ENCODE data around the gene ANKRD53.

The ANKRD53 gene

DNA sequence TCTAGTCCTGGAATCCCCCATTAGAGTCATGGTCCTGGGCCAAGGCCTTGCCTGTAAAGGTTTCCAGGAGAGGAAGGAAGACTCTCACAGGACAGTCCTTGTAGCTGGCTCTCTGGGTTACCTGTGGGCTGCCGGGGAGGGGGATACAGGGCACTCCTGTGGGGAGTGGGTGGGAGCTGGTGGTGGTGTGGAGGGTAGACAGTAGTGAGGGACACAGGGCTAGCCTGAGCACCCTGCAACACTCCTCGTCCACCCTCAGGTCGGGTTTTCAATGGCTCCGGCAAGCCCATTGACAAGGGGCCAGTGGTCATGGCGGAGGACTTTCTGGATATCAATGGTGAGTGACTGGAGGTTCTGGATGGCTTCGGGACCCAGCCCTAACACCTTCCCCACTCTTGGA is 19.7 kb upstream of the ANKRD53 start:
- Mint-ChIP-seq H3K27me3 (ENCODE audit: low read depth) (peaks cover 26% of the 10 kb centered on the region), H3K27ac (no peak overlapping the region), H3K9me3 (no peaks in the 10 kb centered on the region), H3K36me3 (ENCODE audit: low read depth) (no peaks in the 10 kb centered on the region), H3K4me3 (no peak overlapping the region), H3K4me1 (ENCODE audit: low read depth) (no peaks in the 10 kb centered on the region)
- DNase-seq (ENCODE audit: low spot score) = peak; percentile 3

DNA sequence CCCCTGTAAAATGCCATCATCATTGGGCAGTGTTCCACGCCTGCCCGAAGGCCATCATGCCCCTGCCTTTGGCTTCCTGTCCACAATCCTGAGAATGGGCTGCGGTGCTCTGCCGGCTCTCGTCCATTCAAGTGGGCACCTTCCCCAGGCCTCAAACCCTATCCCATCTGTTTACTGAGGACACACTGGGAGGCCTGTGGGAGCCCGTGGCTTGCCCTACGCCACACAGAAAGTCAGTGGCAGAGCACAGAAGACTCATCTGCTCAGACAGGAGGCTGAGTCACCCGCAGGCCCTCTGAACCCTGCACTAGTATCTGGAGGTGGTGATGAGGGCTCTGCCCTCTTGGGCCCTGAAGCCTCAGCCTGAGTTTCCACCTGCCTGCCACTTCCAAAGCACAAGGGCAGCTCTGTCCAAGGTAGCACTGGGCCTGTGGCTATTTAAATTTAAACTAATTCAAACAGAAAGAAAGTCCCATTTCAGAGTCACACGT is 19.1 kb upstream of the ANKRD53 start:
- Mint-ChIP-seq H3K4me1 (ENCODE audit: low read depth) (no peaks in the 10 kb centered on the region), H3K9me3 (no peaks in the 10 kb centered on the region), H3K4me3 (no peak overlapping the region), H3K27me3 (ENCODE audit: low read depth) (peaks cover 25% of the 10 kb centered on the region), H3K27ac (no peak overlapping the region), H3K36me3 (ENCODE audit: low read depth) (no peaks in the 10 kb centered on the region)
- DNase-seq (ENCODE audit: low spot score) = peak; percentile 3

DNA sequence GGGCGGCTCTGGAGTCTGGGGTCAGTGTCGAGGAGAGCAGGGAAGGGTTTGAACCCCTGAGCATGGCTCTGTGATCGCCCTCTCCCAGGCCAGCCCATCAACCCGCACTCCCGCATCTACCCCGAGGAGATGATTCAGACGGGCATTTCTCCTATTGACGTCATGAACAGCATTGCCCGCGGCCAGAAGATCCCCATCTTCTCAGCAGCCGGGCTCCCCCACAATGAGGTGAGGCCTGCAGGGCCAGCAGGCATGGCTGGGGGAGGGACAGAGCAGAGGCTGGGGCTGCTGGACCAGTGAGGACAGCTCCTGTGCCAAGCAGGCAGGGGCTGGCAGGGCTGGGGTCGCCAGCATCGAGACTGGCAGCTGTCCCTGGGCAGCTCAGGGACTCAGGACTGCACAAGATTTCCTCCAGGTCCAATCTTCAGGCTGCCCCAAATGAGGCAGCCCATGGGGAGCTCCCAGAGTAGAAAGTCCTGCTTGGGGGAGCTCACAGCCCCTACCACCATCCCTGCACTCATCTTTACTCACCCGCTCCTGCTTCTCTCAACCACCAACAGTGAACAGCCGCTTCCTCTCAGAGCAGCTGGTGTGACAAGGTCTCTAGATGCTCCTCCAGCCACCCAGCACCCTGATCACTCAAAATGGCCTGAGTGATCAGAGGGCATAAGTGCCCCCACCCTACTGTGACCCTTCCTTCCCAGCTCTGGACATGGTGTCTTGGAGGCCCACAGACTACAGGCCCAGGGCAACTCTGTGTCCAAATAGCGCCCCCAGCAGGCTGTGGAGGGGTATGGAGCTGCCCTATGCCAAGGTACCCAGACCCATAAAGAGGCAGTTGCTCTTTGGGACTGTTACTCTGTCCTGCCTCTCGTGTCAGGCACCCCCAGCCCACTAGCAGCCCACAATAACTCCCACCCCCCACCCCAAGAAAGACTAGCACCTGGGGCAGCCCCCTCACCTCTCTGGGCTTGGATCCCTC is 18.3 kb upstream of the ANKRD53 start:
- peak; percentile 2 for DNase-seq (ENCODE audit: low spot score)

DNA sequence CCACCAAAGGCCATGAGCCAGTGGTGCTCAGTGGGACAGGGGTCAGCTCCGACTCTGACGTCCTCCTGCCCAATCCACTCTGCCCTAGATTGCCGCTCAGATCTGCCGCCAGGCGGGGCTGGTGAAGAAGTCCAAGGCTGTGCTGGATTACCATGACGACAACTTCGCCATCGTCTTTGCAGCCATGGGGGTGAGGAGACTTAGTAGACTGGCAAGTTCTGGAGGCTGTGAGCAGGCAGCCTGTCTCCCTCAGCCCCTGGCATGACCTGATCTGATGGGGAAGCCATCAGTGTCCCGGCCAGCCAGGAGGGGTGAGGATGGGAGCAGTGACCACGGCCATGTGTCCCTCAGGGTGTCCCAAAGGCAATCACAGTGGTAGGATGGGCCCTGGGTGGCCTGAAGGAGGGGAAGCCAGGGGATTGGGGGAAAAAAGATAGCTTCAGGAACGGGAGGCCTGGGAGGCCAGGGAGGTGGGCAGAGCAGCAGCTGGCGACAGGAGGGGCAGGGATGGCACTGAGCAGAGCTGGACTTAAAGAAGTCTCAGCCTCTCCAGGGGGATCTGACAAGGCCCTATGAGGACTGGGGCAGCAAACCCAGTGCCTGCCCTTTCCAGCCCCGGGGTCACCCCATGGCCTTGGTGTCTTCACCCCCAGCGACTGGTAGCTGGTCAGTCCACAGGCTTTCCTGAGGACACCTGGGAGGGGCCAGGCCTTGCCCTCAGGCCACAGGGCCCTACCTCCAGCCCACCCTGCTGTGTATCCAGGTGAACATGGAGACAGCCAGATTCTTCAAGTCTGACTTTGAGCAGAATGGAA is 17.4 kb upstream of the ANKRD53 start:
- H3K9me3 Mint-ChIP-seq = no peaks in the 10 kb centered on the region
- H3K27ac Mint-ChIP-seq = no peak overlapping the region

More for the DNA sequence above, 18.3 kb upstream of the ANKRD53 start:
- Mint-ChIP-seq H3K4me1 (ENCODE audit: low read depth) (peaks cover 2% of the 10 kb centered on the region), H3K4me3 (no peak overlapping the region), H3K27ac (no peak overlapping the region), H3K27me3 (ENCODE audit: low read depth) (peaks cover 23% of the 10 kb centered on the region), H3K36me3 (ENCODE audit: low read depth) (no peaks in the 10 kb centered on the region), H3K9me3 (no peaks in the 10 kb centered on the region)

DNA sequence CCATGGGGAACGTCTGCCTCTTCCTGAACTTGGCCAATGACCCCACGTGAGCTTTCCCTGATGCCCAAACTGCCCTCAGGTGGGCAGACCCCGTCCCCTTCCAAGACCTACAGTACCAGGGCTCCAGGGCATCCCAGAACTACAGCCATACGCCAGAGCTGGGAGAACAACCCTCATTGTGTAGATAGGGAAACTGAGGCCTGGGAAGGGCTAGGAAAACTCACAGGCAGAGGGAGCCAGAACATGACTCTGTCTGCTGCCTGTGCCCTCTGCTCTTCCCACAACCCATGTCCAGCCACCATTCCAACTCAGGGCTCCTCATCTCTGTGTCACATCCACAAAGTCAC is 16.8 kb upstream of the ANKRD53 start:
- Mint-ChIP-seq H3K4me3 (no peak overlapping the region), H3K27me3 (ENCODE audit: low read depth) (peaks cover 21% of the 10 kb centered on the region), H3K4me1 (ENCODE audit: low read depth) (peaks cover 2% of the 10 kb centered on the region), H3K9me3 (no peaks in the 10 kb centered on the region), H3K27ac (no peak overlapping the region), H3K36me3 (ENCODE audit: low read depth) (no peaks in the 10 kb centered on the region)
- no peak for DNase-seq (ENCODE audit: low spot score)

More for the DNA sequence above, 17.4 kb upstream of the ANKRD53 start:
- Mint-ChIP-seq H3K27me3 (ENCODE audit: low read depth) (peaks cover 20% of the 10 kb centered on the region), H3K4me1 (ENCODE audit: low read depth) (peaks cover 2% of the 10 kb centered on the region), H3K36me3 (ENCODE audit: low read depth) (no peaks in the 10 kb centered on the region), H3K4me3 (no peak overlapping the region)
- peak; percentile 3 for DNase-seq (ENCODE audit: low spot score)

DNA sequence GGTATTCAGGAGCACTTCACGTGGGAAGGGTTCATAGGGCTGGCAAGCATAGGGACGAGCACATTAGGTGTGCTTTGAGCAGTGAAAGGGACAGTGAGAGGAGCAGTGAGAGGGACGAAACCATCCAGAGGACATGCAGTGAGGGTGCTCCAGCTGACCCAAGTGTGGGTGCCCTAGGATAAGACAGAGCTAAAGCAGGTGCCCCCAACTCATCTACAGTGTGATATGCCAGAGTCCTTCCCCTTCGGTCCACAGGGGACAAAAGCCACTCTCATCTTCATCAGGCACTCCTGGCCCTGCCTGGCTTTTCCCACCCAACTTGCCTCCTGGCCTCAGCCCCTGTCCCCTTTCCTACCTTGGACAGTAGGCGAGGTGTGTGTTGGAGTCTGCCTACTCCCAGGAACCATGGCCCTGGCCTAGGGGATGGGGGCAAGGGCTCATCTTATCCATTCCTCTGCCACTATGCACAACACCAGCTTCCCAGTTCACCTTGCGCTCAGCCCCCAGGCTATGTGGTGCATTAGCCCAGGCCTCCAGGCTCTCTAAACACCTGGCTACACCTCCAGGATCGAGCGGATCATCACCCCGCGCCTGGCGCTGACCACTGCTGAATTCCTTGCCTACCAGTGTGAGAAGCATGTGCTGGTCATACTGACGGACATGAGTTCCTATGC is 16.1 kb upstream of the ANKRD53 start:
- Mint-ChIP-seq H3K4me1 (ENCODE audit: low read depth) (peaks cover 2% of the 10 kb centered on the region), H3K27ac (no peak overlapping the region), H3K27me3 (ENCODE audit: low read depth) (peaks cover 27% of the 10 kb centered on the region), H3K4me3 (no peak overlapping the region), H3K9me3 (no peaks in the 10 kb centered on the region), H3K36me3 (ENCODE audit: low read depth) (no peaks in the 10 kb centered on the region)
- DNase-seq (ENCODE audit: low spot score) = peak; percentile 2

GRCh38 chr2:70962885-70963878 is 15.2 kb upstream of the ANKRD53 start:
- H3K27me3 Mint-ChIP-seq (ENCODE audit: low read depth) = peaks cover 33% of the 10 kb centered on the region
- no peaks in the 10 kb centered on the region for H3K9me3 Mint-ChIP-seq
- DNase-seq (ENCODE audit: low spot score) = peak; percentile 1
- H3K36me3 Mint-ChIP-seq (ENCODE audit: low read depth) = no peaks in the 10 kb centered on the region
- H3K4me3 Mint-ChIP-seq = no peak overlapping the region
- no peak overlapping the region for H3K27ac Mint-ChIP-seq
- peaks cover 2% of the 10 kb centered on the region for H3K4me1 Mint-ChIP-seq (ENCODE audit: low read depth)

- no peak for DNase-seq (ENCODE audit: low spot score)
- H3K27me3 Mint-ChIP-seq (ENCODE audit: low read depth) = peaks cover 37% of the 10 kb centered on the region
- H3K4me1 Mint-ChIP-seq (ENCODE audit: low read depth) = peaks cover 2% of the 10 kb centered on the region
- H3K27ac Mint-ChIP-seq = no peak overlapping the region
- H3K36me3 Mint-ChIP-seq (ENCODE audit: low read depth) = no peaks in the 10 kb centered on the region
- no peaks in the 10 kb centered on the region for H3K9me3 Mint-ChIP-seq
- H3K4me3 Mint-ChIP-seq = no peak overlapping the region
Measured at GRCh38 chr2:70964133-70964532, 14.3 kb upstream of the ANKRD53 start.

GRCh38 chr2:70964596-70965386 is 13.6 kb upstream of the ANKRD53 start:
- H3K9me3 Mint-ChIP-seq = no peaks in the 10 kb centered on the region
- H3K27me3 Mint-ChIP-seq (ENCODE audit: low read depth) = peaks cover 37% of the 10 kb centered on the region
- H3K4me3 Mint-ChIP-seq = peak overlapping the region; percentile 81
- H3K4me1 Mint-ChIP-seq (ENCODE audit: low read depth) = peaks cover 2% of the 10 kb centered on the region
- no peaks in the 10 kb centered on the region for H3K36me3 Mint-ChIP-seq (ENCODE audit: low read depth)
- H3K27ac Mint-ChIP-seq = no peak overlapping the region
- peak; percentile 77 for DNase-seq (ENCODE audit: low spot score)

DNA sequence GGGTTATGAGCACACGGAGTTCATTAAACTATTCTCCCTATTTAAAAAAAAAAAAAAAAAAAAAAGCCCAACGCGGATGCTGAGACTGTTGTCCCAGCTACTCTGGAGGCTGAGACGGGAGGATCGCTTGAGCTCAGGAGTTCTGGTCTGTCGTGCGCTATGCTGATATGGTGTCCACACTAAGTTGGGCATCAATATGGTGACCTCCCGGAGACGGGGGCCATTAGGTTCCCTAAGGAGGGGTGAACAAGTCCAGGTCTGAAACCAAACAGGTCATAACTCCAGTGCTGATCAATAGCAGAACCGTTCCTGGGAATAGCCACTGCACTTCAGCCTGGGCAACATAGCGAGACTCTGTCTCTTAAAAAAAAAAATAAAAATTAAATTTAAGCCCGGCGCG is 12.9 kb upstream of the ANKRD53 start:
- Mint-ChIP-seq H3K27me3 (ENCODE audit: low read depth) (peaks cover 42% of the 10 kb centered on the region), H3K9me3 (no peaks in the 10 kb centered on the region), H3K36me3 (ENCODE audit: low read depth) (no peaks in the 10 kb centered on the region), H3K4me1 (ENCODE audit: low read depth) (peaks cover 2% of the 10 kb centered on the region), H3K4me3 (peak overlapping the region; percentile 81), H3K27ac (no peak overlapping the region)
- DNase-seq (ENCODE audit: low spot score) = no peak

DNA sequence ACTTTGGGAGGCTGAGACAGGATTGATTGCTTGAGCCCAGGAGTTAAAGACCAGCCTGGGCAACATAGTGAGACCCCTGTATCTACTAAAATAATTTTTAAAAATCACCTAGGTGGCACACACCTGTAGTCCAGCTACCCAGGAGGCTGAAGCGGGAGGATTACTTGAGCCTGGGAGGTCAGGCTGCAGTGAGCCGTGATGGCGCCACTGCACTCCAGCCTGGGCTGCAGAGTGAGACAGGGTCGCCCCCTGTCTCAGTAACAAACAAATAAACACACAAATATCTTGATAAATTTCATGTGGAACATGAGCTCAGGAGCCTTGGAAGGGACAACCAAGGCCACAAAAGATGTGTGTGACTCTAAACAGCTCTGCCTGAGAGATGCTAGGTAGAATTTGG is 11.7 kb upstream of the ANKRD53 start:
- Mint-ChIP-seq H3K27me3 (ENCODE audit: low read depth) (peaks cover 51% of the 10 kb centered on the region), H3K9me3 (no peaks in the 10 kb centered on the region), H3K27ac (no peak overlapping the region), H3K4me1 (ENCODE audit: low read depth) (peaks cover 2% of the 10 kb centered on the region), H3K4me3 (no peak overlapping the region), H3K36me3 (ENCODE audit: low read depth) (no peaks in the 10 kb centered on the region)
- DNase-seq (ENCODE audit: low spot score) = peak; percentile 2

- peaks cover 2% of the 10 kb centered on the region for H3K4me1 Mint-ChIP-seq (ENCODE audit: low read depth)
- H3K4me3 Mint-ChIP-seq = no peak overlapping the region
- H3K36me3 Mint-ChIP-seq (ENCODE audit: low read depth) = no peaks in the 10 kb centered on the region
- H3K27me3 Mint-ChIP-seq (ENCODE audit: low read depth) = peaks cover 56% of the 10 kb centered on the region
- no peak for DNase-seq (ENCODE audit: low spot score)
- no peak overlapping the region for H3K27ac Mint-ChIP-seq
- H3K9me3 Mint-ChIP-seq = no peaks in the 10 kb centered on the region
Measured at GRCh38 chr2:70967189-70967588, 11.2 kb upstream of the ANKRD53 start.

Measured in T-helper 2 cell treated with Interferon-gamma antibody and Interleukin-4, amounts not matched to agents 5 μg/mL and 100 μg/mL, for 36 hours (primary cell).